Measurements from ENCODE around the gene KCNN3.

KCNN3 gene

GRCh38 chr1:154779551-154780189 is 90.4 kb downstream of the KCNN3 start:
- no peak overlapping the region for H3K4me3 ChIP-seq (ENCODE audit: low read depth, low read length)
- no peak for DNase-seq (ENCODE audit: low read depth)

- no peak for DNase-seq (ENCODE audit: low read depth)
Observed at GRCh38 chr1:154778944-154779343, 91.1 kb downstream of the KCNN3 start.

GRCh38 chr1:154778275-154778674 is 91.8 kb downstream of the KCNN3 start:
- DNase-seq (ENCODE audit: low read depth) = no peak

More at GRCh38 chr1:154778944-154779343, 91.1 kb downstream of the KCNN3 start:
- H3K4me3 ChIP-seq (ENCODE audit: low read depth, low read length) = no peak overlapping the region

GRCh38 chr1:154777781-154778180 is 92.3 kb downstream of the KCNN3 start:
- no peak for DNase-seq (ENCODE audit: low read depth)
- H3K4me3 ChIP-seq (ENCODE audit: low read depth, low read length) = no peak overlapping the region

More at GRCh38 chr1:154778275-154778674, 91.8 kb downstream of the KCNN3 start:
- no peak overlapping the region for H3K4me3 ChIP-seq (ENCODE audit: low read depth, low read length)

GRCh38 chr1:154777154-154777553 is 92.9 kb downstream of the KCNN3 start:
- no peak overlapping the region for H3K4me3 ChIP-seq (ENCODE audit: low read depth, low read length)
- no peak for DNase-seq (ENCODE audit: low read depth)

GRCh38 chr1:154775621-154776605 is 94.2 kb downstream of the KCNN3 start:
- no peak overlapping the region for H3K4me3 ChIP-seq (ENCODE audit: low read depth, low read length)
- no peak for DNase-seq (ENCODE audit: low read depth)

- no peak overlapping the region for H3K4me3 ChIP-seq (ENCODE audit: low read depth, low read length)
- no peak for DNase-seq (ENCODE audit: low read depth)
Observed at GRCh38 chr1:154774175-154774855, 95.8 kb downstream of the KCNN3 start.

- H3K4me3 ChIP-seq (ENCODE audit: low read depth, low read length) = no peak overlapping the region
- no peak for DNase-seq (ENCODE audit: low read depth)
Observed at GRCh38 chr1:154773551-154773950, 96.5 kb downstream of the KCNN3 start.

GRCh38 chr1:154772606-154773506 is 97.2 kb downstream of the KCNN3 start:
- H3K4me3 ChIP-seq (ENCODE audit: low read depth, low read length) = no peak overlapping the region
- DNase-seq (ENCODE audit: low read depth) = no peak

- no peak for DNase-seq (ENCODE audit: low read depth)
- no peak overlapping the region for H3K4me3 ChIP-seq (ENCODE audit: low read depth, low read length)
Observed at GRCh38 chr1:154772056-154772455, 98.0 kb downstream of the KCNN3 start.

GRCh38 chr1:154770897-154771594 is 99.0 kb downstream of the KCNN3 start:
- H3K4me3 ChIP-seq (ENCODE audit: low read depth, low read length) = no peak overlapping the region
- DNase-seq (ENCODE audit: low read depth) = no peak

- H3K4me3 ChIP-seq (ENCODE audit: low read depth, low read length) = no peak overlapping the region
- no peak for DNase-seq (ENCODE audit: low read depth)
Observed at GRCh38 chr1:154769193-154769895, 100.7 kb downstream of the KCNN3 start.

GRCh38 chr1:154768456-154769125 is 101.5 kb downstream of the KCNN3 start:
- DNase-seq (ENCODE audit: low read depth) = no peak
- H3K4me3 ChIP-seq (ENCODE audit: low read depth, low read length) = no peak overlapping the region

GRCh38 chr1:154767315-154768240 is 102.5 kb downstream of the KCNN3 start:
- DNase-seq (ENCODE audit: low read depth) = no peak
- H3K4me3 ChIP-seq (ENCODE audit: low read depth, low read length) = no peak overlapping the region

- DNase-seq (ENCODE audit: low read depth) = no peak
- no peak overlapping the region for H3K4me3 ChIP-seq (ENCODE audit: low read depth, low read length)
Observed at GRCh38 chr1:154765970-154766369, 104.1 kb downstream of the KCNN3 start.

GRCh38 chr1:154764773-154765172 is 105.3 kb downstream of the KCNN3 start:
- no peak for DNase-seq (ENCODE audit: low read depth)
- no peak overlapping the region for H3K4me3 ChIP-seq (ENCODE audit: low read depth, low read length)

Data from skeletal muscle cell (primary cell).